SU-DHL-6 (cell line): Measurements from ENCODE around the gene MIX23.

Experiments
- H2AFZ ChIP-seq: fragments of 200-600 bp; sonication (generic); 2 replicates; pipeline ENCODE4 v1.6.1; 2014; ENCODE audit warnings: low read depth, mild to moderate bottlenecking, moderate library complexity, mixed read lengths, antibody characterized with exemption, low read length; ENCODE audit not compliant: severe bottlenecking
- H3F3A ChIP-seq: fragments of 200-600 bp; shearing (Covaris generic); 2 replicates; pipeline ENCODE4 v1.6.0; 2016; ENCODE audit warnings: antibody characterized with exemption, mild to moderate bottlenecking; ENCODE audit not compliant: insufficient read depth
- H3K27ac ChIP-seq: fragments of 200-600 bp; sonication (generic); 2 replicates; pipeline ENCODE4 v1.5.1; 2016; ENCODE audit warnings: low read depth, mild to moderate bottlenecking, low read length, moderate library complexity, mixed read lengths
- H3K27me3 ChIP-seq: fragments of 200-600 bp; sonication (generic), shearing (Covaris generic); 2 replicates; pipeline ENCODE4 v1.6.0; 2014; ENCODE audit warnings: mild to moderate bottlenecking, low read length
- H3K36me3 ChIP-seq: fragments of 200-600 bp; sonication (generic); 2 replicates; pipeline ENCODE4 v1.6.1; 2014; ENCODE audit warnings: mild to moderate bottlenecking, low read length, mixed read lengths
- H3K4me2 ChIP-seq: fragments of 300-600, 200-600 bp; shearing (Covaris generic), sonication (generic); 2 replicates; pipeline ENCODE4 v1.6.0; 2014; ENCODE audit warnings: low read length, low read depth, mild to moderate bottlenecking; ENCODE audit not compliant: poor library complexity, severe bottlenecking
- H3K4me3 ChIP-seq: fragments of 200-600 bp; sonication (generic); 2 replicates; pipeline ENCODE4 v1.5.1; 2014; ENCODE audit warnings: antibody characterized with exemption, low read length, mild to moderate bottlenecking, mixed read lengths; ENCODE audit not compliant: insufficient read depth, poor library complexity, severe bottlenecking
- H3K79me2 ChIP-seq: fragments of 200-600 bp; sonication (generic); 2 replicates; pipeline ENCODE4 v1.6.1; 2014; ENCODE audit warnings: mild to moderate bottlenecking, low read length, moderate library complexity; ENCODE audit not compliant: insufficient read depth
- H3K9ac ChIP-seq: fragments of 200-600 bp; sonication (generic); 2 replicates; pipeline ENCODE4 v1.7.0; 2014; ENCODE audit warnings: mild to moderate bottlenecking, low read length
- H3K9me2 ChIP-seq: fragments of 200-600 bp; sonication (generic); replicated peaks from 2 replicates; pipeline ENCODE4 v1.6.1; 2014; ENCODE audit warnings: low read length; ENCODE audit not compliant: insufficient read depth
- H3K9me3 ChIP-seq: fragments of 200-600 bp; sonication (generic); 2 replicates; pipeline ENCODE4 v1.6.1; 2014; ENCODE audit warnings: low read length, mixed read lengths; ENCODE audit not compliant: insufficient read depth
- H4K20me1 ChIP-seq: fragments of 200-600 bp; sonication (generic); 2 replicates; pipeline ENCODE4 v1.6.1; 2014; ENCODE audit warnings: low read depth, mild to moderate bottlenecking, antibody characterized with exemption, low read length, moderate library complexity, mixed read lengths
- CTCF ChIP-seq: fragments of 200-600 bp; sonication (generic); IDR thresholded peaks from one replicate; pipeline ENCODE4 v1.5.1; 2017; ENCODE audit warnings: antibody characterized with exemption, mild to moderate bottlenecking, low read length, moderate library complexity; ENCODE audit not compliant: insufficient read depth, poor library complexity, severe bottlenecking
- EZH2phosphoT487 ChIP-seq: fragments of 200-600 bp; sonication (generic), shearing (Covaris generic); conservative IDR thresholded peaks from 2 replicates; pipeline ENCODE4 v1.6.1; 2018; ENCODE audit warnings: mild to moderate bottlenecking, antibody characterized with exemption, low read length, moderate library complexity, mixed read lengths

MIX23 gene

GRCh38 chr3:122365073-122365472 lies 18.0 kb downstream of the MIX23 start:
- Histone ChIP-seq H3K9me3 (no peaks in the 10 kb centered on the region), H3K27me3 (no peaks in the 10 kb centered on the region), H3K4me2 (no peak overlapping the region), H3K9me2 (no peaks in the 10 kb centered on the region), H3K36me3 (peaks cover 32% of the 10 kb centered on the region; the same call in 1 of the 2 replicates), H3K79me2 (no peaks in the 10 kb centered on the region), H3F3A (0 out of 2 replicates have a peak, but pooled peaks cover 5% of the 10 kb centered on the region), H3K9ac (no peak overlapping the region), H3K4me3 (no peak overlapping the region), H4K20me1 (no peaks in the 10 kb centered on the region), H3K27ac (no peak overlapping the region), H2AFZ (no peak overlapping the region)
- TF ChIP-seq CTCF (no peak), EZH2phosphoT487 (no peak)

- Histone ChIP-seq H3K79me2 (no peaks in the 10 kb centered on the region), H3K4me2 (no peak overlapping the region), H4K20me1 (no peaks in the 10 kb centered on the region), H2AFZ (no peak overlapping the region), H3K36me3 (peaks cover 36% of the 10 kb centered on the region; the same call in 1 of the 2 replicates), H3K27ac (no peak overlapping the region), H3K4me3 (no peak overlapping the region), H3K9ac (no peak overlapping the region), H3K9me2 (no peaks in the 10 kb centered on the region), H3K27me3 (no peaks in the 10 kb centered on the region), H3K9me3 (no peaks in the 10 kb centered on the region), H3F3A (0 out of 2 replicates have a peak, but pooled peaks cover 5% of the 10 kb centered on the region)
- TF ChIP-seq EZH2phosphoT487 (no peak), CTCF (no peak)
Measured at GRCh38 chr3:122364490-122364889, 18.5 kb downstream of the MIX23 start.

GRCh38 chr3:122362026-122362425 lies 21.0 kb downstream of the MIX23 start:
- Histone ChIP-seq H3K9me3 (no peaks in the 10 kb centered on the region), H2AFZ (no peak overlapping the region)

More at GRCh38 chr3:122362026-122362425, 21.0 kb downstream of the MIX23 start:
- Histone ChIP-seq H3K9ac (no peak overlapping the region), H3K27ac (no peak overlapping the region), H3K27me3 (no peaks in the 10 kb centered on the region), H3K36me3 (peaks cover 25% of the 10 kb centered on the region; the same call in 1 of the 2 replicates), H3K4me3 (no peak overlapping the region), H3K4me2 (no peak overlapping the region), H3K9me2 (no peaks in the 10 kb centered on the region), H3F3A (0 out of 2 replicates have a peak, but pooled peaks cover 5% of the 10 kb centered on the region), H3K79me2 (no peaks in the 10 kb centered on the region), H4K20me1 (no peaks in the 10 kb centered on the region)
- TF ChIP-seq CTCF = no peak
- no peak for TF ChIP-seq EZH2phosphoT487
